Sigmoid colon (tissue), 7 donors: Measurements from ENCODE around the gene MYO7A. TPM values are rescaled to one million over a fixed set of nuclear protein-coding genes. Genes with fewer than 3 reads are reported as not detected.

Source experiments
- DNase-seq: peaks from one replicate; pipeline ENCODE4 v3.0.0-alpha.2; 2019
- H3K27ac ChIP-seq, 4 donors: fragments of 200-600 bp; sonication (generic); one replicate each; pipeline ENCODE4 v1.5.1; 2016 to 2019; ENCODE audit warnings: mild to moderate bottlenecking in 1 of 4
- H3K27me3 ChIP-seq, 3 donors: fragments of 200-600 bp; sonication (generic); one replicate each; pipeline ENCODE4 v1.5.1; 2019; ENCODE audit warnings: mild to moderate bottlenecking in 1 of 3
- H3K36me3 ChIP-seq, 4 donors: fragments of 200-600 bp; sonication (generic); one replicate each; pipeline ENCODE4 v1.5.1; 2016 to 2019
- H3K4me1 ChIP-seq, 4 donors: fragments of 200-600 bp; sonication (generic); one replicate each; pipeline ENCODE4 v1.5.1; 2017 to 2019
- H3K4me3 ChIP-seq, 4 donors: fragments of 200-600 bp; sonication (generic); one replicate each; pipeline ENCODE4 v1.5.1; 2017 to 2019; ENCODE audit warnings: mild to moderate bottlenecking in 2 of 4, moderate library complexity in 1 of 4
- H3K9me3 ChIP-seq, 4 donors: fragments of 200-600 bp in 3 of 4; sonication (generic) in 3 of 4; one replicate each; pipeline versions ENCODE4 v1.5.1 to v1.6.1; 2013 to 2019
- EP300 ChIP-seq, 4 donors: sonication (generic); formaldehyde crosslinking; IDR thresholded peaks; one replicate each; pipeline ENCODE4 v1.6.1; 2017; ENCODE audit warnings: antibody characterized with exemption in 4 of 4
- POLR2A ChIP-seq, 2 donors: fragments of 450-650 bp; IDR thresholded peaks; one replicate each; pipeline ENCODE4 v1.6.1; 2016; ENCODE audit warnings: antibody characterized with exemption in 2 of 2, mild to moderate bottlenecking in 2 of 2, moderate library complexity in 2 of 2
- POLR2AphosphoS5 ChIP-seq, 4 donors: sonication (generic); formaldehyde crosslinking; IDR thresholded peaks; one replicate each; pipeline ENCODE4 v1.6.1; 2017; ENCODE audit warnings: antibody characterized with exemption in 4 of 4
- WGBS, 2 donors: extraction: QIAGEN DNeasy Blood & Tissue Kit; methylation state at CpG; one replicate each; pipeline ENCODE4 v1.1.7; 2013; 5-methylcytosine and 5-hydroxymethylcytosine counted together
- intact Hi-C: fragments of 100-400 bp; cut with DNase I; formaldehyde crosslinking; loops from one replicate; pipeline ENCODE4 v1.15.1; 2023
- polyA plus RNA-seq, 3 donors: library from polyadenylated mRNA; stranded (reverse); fragments of 200-250 nt; gene quantifications; one replicate each; pipeline ENCODE4 v1.2.3, GENCODE V29; 2013
- total RNA-seq, 4 donors: library from RNA; depleted of rRNA; stranded (reverse); fragments of >200 nt; gene quantifications; one replicate each; pipeline ENCODE4 v1.1.0, GENCODE V29; 2016
- TF ChIP-seq, protein P1 (sequence below), 4 experiments: fragments of 450-650 bp in 3 of 4; fragments of 200-600 bp in 1 of 4; IDR thresholded peaks; one replicate each; pipeline ENCODE4 v1.5.1; 2016 to 2019; ENCODE audit warnings: antibody characterized with exemption in 4 of 4, mild to moderate bottlenecking in 3 of 4, moderate library complexity in 2 of 4
- donor health status: healthy with polysubstance abuse.
- donor health status: Bipolar disorder and iron deficiency.
- donor health status: healthy.

The MYO7A gene
- total and polyA plus RNA-seq, 7 donors: 1.8 to 12.8 (median 7.7) TPM

DNA sequence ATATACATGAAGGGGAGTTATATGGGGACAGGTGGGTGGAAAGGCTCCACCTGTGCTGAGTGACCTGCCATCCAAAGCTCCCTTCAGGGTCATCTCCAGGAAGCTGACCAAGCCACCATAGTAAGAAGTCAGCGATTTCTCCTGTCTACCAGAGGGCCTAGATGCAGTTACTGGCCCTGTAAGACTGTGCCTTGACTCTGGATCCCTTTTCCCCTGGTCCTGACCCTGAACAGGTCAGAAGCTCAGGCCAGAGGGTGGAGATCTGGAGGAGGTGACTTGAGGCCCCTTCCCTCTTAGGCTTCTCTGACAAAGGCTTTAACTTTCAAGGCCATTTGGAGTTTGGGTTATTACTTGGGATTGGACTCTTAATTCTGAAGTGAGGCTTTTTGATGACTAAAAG, 103.8 kb downstream of the MYO7A start:
- Histone ChIP-seq H3K4me1 (no peaks in the 10 kb centered on the region), H3K27me3 (no peaks in the 10 kb centered on the region), H3K4me3 (no peak overlapping the region), H3K9me3 (no peaks in the 10 kb centered on the region), H3K27ac (no peak overlapping the region), H3K36me3 (no peaks in the 10 kb centered on the region)
- TF ChIP-seq POLR2A (IDR thresholded peaks at IDR 0.05) (no peak), EP300 (IDR thresholded peaks at IDR 0.05) (no peak), POLR2AphosphoS5 (IDR thresholded peaks at IDR 0.05) (no peak)
- intact Hi-C loops: no loop called here
- 86 to 94% methylated on average over 1 of the region's 1 CpG for WGBS, 2 donors
- no peak for DNase-seq

DNA sequence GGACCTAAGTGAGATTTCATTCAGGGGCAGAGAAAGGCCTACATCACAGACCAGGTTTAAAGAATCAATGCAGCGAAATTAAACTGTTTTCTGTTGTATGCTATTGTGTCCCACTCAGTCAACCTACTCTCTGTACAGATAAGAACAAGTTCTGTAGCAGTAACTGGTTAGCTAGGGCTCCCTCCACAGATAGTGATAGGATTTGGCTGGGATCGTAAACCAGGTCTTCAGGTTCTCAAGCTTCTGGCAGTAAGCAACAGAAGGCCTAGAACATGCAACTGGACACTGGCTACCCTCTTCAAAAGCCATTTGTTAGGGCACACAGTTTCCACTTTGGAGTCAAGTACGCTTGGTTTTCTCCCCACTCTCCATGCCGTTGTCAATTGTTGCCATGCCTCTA, 104.2 kb downstream of the MYO7A start:
- Histone ChIP-seq H3K4me1 (no peaks in the 10 kb centered on the region), H3K9me3 (no peaks in the 10 kb centered on the region), H3K27me3 (no peaks in the 10 kb centered on the region), H3K36me3 (no peaks in the 10 kb centered on the region), H3K27ac (no peak overlapping the region), H3K4me3 (no peak overlapping the region)
- no peak for DNase-seq
- intact Hi-C loops: no loop called here
- 93 to 94% methylated on average over 4 of the region's 4 CpGs for WGBS, 2 donors
- TF ChIP-seq EP300 (IDR thresholded peaks at IDR 0.05) (no peak), POLR2AphosphoS5 (IDR thresholded peaks at IDR 0.05) (no peak), POLR2A (IDR thresholded peaks at IDR 0.05) (no peak)
- TF ChIP-seq, protein P1, sequence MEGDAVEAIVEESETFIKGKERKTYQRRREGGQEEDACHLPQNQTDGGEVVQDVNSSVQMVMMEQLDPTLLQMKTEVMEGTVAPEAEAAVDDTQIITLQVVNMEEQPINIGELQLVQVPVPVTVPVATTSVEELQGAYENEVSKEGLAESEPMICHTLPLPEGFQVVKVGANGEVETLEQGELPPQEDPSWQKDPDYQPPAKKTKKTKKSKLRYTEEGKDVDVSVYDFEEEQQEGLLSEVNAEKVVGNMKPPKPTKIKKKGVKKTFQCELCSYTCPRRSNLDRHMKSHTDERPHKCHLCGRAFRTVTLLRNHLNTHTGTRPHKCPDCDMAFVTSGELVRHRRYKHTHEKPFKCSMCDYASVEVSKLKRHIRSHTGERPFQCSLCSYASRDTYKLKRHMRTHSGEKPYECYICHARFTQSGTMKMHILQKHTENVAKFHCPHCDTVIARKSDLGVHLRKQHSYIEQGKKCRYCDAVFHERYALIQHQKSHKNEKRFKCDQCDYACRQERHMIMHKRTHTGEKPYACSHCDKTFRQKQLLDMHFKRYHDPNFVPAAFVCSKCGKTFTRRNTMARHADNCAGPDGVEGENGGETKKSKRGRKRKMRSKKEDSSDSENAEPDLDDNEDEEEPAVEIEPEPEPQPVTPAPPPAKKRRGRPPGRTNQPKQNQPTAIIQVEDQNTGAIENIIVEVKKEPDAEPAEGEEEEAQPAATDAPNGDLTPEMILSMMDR (IDR thresholded peaks at IDR 0.05): no peak

DNA sequence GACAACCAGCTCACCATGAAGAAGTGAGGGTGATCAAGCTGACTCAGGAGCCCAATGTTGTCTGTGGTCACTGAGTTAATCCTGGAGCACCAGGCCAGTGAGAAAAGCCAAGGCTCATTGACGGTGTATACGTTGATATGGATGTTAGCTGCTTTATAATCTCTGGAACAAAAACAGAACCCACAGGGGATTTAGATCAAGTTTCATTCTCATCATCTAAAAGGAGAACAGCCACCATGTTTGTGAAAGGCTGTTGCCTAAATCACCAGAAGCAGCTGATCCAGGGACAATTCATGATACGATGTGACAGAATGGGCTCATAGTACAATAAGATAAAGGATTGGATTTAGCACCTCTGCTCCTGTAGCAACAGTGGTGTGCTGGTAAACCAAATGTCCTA, 105.0 kb downstream of the MYO7A start:
- Histone ChIP-seq H3K27ac (no peak overlapping the region), H3K4me3 (no peak overlapping the region), H3K36me3 (no peaks in the 10 kb centered on the region), H3K27me3 (no peaks in the 10 kb centered on the region), H3K9me3 (no peaks in the 10 kb centered on the region), H3K4me1 (no peaks in the 10 kb centered on the region)
- intact Hi-C loops: no loop called here
- no peak for DNase-seq
- TF ChIP-seq POLR2AphosphoS5 (IDR thresholded peaks at IDR 0.05) (no peak), EP300 (IDR thresholded peaks at IDR 0.05) (no peak), POLR2A (IDR thresholded peaks at IDR 0.05) (no peak)
- TF ChIP-seq, protein P1 (IDR thresholded peaks at IDR 0.05): no peak
- 90 to 93% methylated on average over 3 of the region's 3 CpGs for WGBS, 2 donors

DNA sequence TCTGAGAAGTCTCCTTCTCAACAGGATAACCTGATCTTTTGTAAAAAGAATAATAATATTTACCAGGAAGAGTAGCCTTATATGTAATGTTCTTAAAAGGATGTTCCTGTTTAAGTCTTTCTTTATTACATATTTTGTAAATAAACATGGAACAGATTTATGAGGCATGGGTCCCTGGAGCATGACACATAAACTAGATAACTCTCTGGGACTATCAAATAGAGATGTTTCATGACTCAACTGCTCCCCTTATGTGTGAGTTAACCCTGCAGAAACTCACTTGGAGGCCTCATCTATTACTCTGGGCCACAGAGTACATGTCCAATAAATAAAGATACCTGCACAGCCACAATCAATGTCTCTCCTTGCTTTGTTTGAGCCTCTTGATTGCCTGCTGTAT, 108.9 kb downstream of the MYO7A start:
- no peak for TF ChIP-seq POLR2A (IDR thresholded peaks at IDR 0.05)
- TF ChIP-seq EP300 (IDR thresholded peaks at IDR 0.05): no peak
- TF ChIP-seq, protein P1 (IDR thresholded peaks at IDR 0.05): no peak
- TF ChIP-seq POLR2AphosphoS5 (IDR thresholded peaks at IDR 0.05): no peak
- Histone ChIP-seq H3K36me3 (no peaks in the 10 kb centered on the region), H3K4me1 (no peaks in the 10 kb centered on the region), H3K27ac (no peak overlapping the region), H3K9me3 (peaks cover 0 to 3% (median 0%) of the 10 kb centered on the region in 4 donors), H3K27me3 (no peaks in the 10 kb centered on the region), H3K4me3 (no peak overlapping the region)
- no peak for DNase-seq
- intact Hi-C loops: no loop called here

DNA sequence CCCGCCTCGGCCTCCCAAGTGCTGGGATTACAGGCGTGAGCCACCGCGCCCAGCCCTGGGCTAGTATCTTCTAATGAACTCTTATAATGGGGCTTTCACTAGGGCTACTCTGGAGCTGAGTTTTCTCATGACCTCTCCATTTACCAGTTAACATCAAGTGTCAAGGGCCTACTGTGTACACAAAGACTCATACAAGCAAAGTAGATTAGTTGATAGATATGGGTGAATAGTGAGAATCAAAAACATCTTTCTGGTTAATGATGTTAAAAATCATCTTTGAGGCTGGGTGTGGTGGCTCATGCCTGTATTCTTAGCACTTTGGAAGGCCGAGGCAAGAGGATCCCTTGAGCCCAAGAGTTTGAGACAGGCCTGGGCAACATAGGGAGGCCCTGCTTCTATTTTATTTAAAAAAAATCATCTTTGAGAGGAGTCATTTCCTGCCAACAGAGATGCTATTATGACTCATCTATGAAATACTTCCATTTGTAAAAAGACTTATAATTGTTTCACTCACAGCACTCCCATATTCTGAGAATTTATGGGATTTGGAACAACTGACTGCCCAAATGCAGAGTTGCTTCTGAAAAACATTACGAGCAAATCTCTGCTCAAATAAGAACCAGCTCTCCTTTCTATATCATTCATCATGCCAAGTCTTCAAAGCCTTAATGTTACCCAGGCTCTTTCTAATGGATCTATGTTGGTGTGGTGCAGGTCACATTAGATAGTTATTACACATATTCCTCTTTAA, 116.4 kb downstream of the MYO7A start:
- no peak for TF ChIP-seq POLR2AphosphoS5 (IDR thresholded peaks at IDR 0.05)
- TF ChIP-seq, protein P1 (IDR thresholded peaks at IDR 0.05): no peak
- no peak for TF ChIP-seq EP300 (IDR thresholded peaks at IDR 0.05)
- no peak for TF ChIP-seq POLR2A (IDR thresholded peaks at IDR 0.05)
- no peaks in the 10 kb centered on the region for H3K36me3 ChIP-seq
- H3K27me3 ChIP-seq: no peaks in the 10 kb centered on the region
- intact Hi-C loops: no loop called here
- 89 to 90% methylated on average over 7 of the region's 7 CpGs for WGBS, 2 donors
- H3K9me3 ChIP-seq: peaks cover 0 to 3% (median 0%) of the 10 kb centered on the region in 4 donors
- H3K27ac ChIP-seq: no peak overlapping the region
- no peak overlapping the region for H3K4me3 ChIP-seq
- DNase-seq: no peak
- H3K4me1 ChIP-seq: no peaks in the 10 kb centered on the region
